ENCODE measurements around the gene TNFSF8. TPM values are rescaled to one million over a fixed set of nuclear protein-coding genes. Genes with fewer than 3 reads are reported as not detected.

The TNFSF8 gene
- total and polyA plus RNA-seq, 9 of the 15 experiments (the other 6 are each of a cell fraction or from before 2014, with no cell fraction given) = 0.09 TPM; not detected in 8

- H3K36me3 ChIP-seq (ENCODE audit: control insufficient read depth, insufficient read depth, low read length) = no peaks in the 10 kb centered on the region
- H4K20me1 ChIP-seq (replicated peaks; ENCODE audit: control insufficient read depth, insufficient read depth, low read length) = no peaks in the 10 kb centered on the region
- ChIA-PET CTCF (ENCODE audit: low intra/inter-chr PET ratio) (no interaction called here), POLR2A (no interaction called here)
- H3K27me3 ChIP-seq (ENCODE audit: control insufficient read depth in 2 of 2, insufficient read depth in 2 of 2, low read length in 2 of 2) = no peaks in the 10 kb centered on the region
- 4% methylated on average over 6 of the region's 7 CpGs for WGBS (ENCODE audit: insufficient coverage, low coverage, missing lambda C conversion rate)
- H2AFZ ChIP-seq (ENCODE audit: low read depth, low read length) = no peak overlapping the region
- intact Hi-C loops (cut with micrococcal nuclease) = no loop called here
- no peak overlapping the region for H3K27ac ChIP-seq (ENCODE audit: extremely low read depth, low read depth, low read length)
- no peak for ATAC-seq
- BruUV-seq (replicated peaks) = no TSS peak
- FAIRE-seq = no peak
- no peaks in the 10 kb centered on the region for H3K79me2 ChIP-seq (ENCODE audit: control insufficient read depth, insufficient read depth, low read length)
- no peak for DNase-seq (ENCODE audit: extremely low read depth in 1 of 4, low spot score in 3 of 4)
- H3K9me3 ChIP-seq (replicated peaks; ENCODE audit: control insufficient read depth, insufficient read depth, low read depth, low read length) = no peaks in the 10 kb centered on the region
- H3K9me1 ChIP-seq (ENCODE audit: control insufficient read depth, insufficient read depth, low read length) = no peaks in the 10 kb centered on the region
- TF ChIP-seq PTBP1 (IDR thresholded peaks at IDR 0.05; ENCODE audit: low read depth, low read length) (peak; percentile 88; the same call in 1 of the 2 replicates), ZNF398 (CRISPR knock-in tag; IDR thresholded peaks at IDR 0.05) (no peak)
- in situ Hi-C loops (cut with MboI) = no loop called here
- no peaks in the 10 kb centered on the region for H3K4me1 ChIP-seq (replicated peaks in 1 of 2; ENCODE audit: control insufficient read depth in 2 of 2, insufficient read depth in 2 of 2, low read length in 2 of 2)
- no peak overlapping the region for H3K4me3 ChIP-seq
- H3K4me2 ChIP-seq (ENCODE audit: insufficient read depth, low read length) = no peak overlapping the region
- H3K9ac ChIP-seq (ENCODE audit: insufficient read depth in 1 of 2, low read depth in 2 of 2, low read length in 2 of 2) = no peak overlapping the region
Observed at GRCh38 chr9:114854736-114855355, 75.5 kb downstream of the TNFSF8 start.
